Erythroblast (primary cell): Measurements from ENCODE around the gene TMEM150A.

ENCODE experiments used
- GATA1 ChIP-seq: IDR thresholded peaks from 2 replicates; pipeline ENCODE4 v1.6.1; 2011; ENCODE audit warnings: low read depth, mild to moderate bottlenecking, control low read depth, low read length, moderate library complexity
- POLR2A ChIP-seq: IDR thresholded peaks from 2 replicates; pipeline ENCODE4 v1.6.1; 2011; ENCODE audit warnings: mild to moderate bottlenecking, low read length

DNA sequence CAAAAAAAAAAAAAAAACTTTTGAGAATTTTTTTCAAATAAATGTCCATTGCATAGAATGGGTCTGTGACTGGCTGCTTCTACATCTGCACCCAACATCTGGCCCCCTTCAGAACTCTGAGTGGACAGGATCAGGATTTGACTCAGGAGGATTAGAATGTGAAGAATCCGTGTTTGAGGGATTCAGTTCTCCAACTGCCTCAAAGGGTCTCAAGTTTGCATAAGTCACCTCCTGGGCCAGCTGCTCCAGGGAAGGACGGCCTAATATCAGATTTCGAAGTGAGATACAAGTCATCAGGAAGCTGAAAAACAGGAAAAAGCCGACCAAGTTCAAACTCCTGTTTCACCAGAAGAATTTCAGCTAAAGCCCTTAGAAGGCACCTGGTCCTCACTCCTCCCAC, 52.7 kb downstream of the TMEM150A start:
- TF ChIP-seq POLR2A, result no peak
- no peak for TF ChIP-seq GATA1
